Prostate gland (tissue), 2 donors: ENCODE data around the gene DEGS1.

Experiments used
- CTCF ChIP-seq, 4 experiments: fragments of 200-600 bp in 2 of 4; fragments of 450-650 bp in 2 of 4; sonication (generic) in 2 of 4; IDR thresholded peaks; 1 replicate in 3 of 4; 2 replicates in 1 of 4; pipeline ENCODE4 v1.5.1; 2016 to 2019; ENCODE audit warnings: antibody characterized with exemption in 4 of 4, mild to moderate bottlenecking in 2 of 4, moderate library complexity in 2 of 4
- POLR2A ChIP-seq: fragments of 450-650 bp; IDR thresholded peaks from one replicate; pipeline ENCODE4 v1.6.1; 2016; ENCODE audit warnings: antibody characterized with exemption, mild to moderate bottlenecking

GRCh38 chr1:224213438-224214119 is 30.5 kb downstream of the DEGS1 start:
- TF ChIP-seq CTCF (IDR thresholded peaks at IDR 0.05) (no peak), POLR2A (no peak)
